B cell (primary cell): ENCODE data around the gene WNT9A. TPM values are rescaled to one million over a fixed set of nuclear protein-coding genes. Genes with fewer than 3 reads are reported as not detected.

Experiments
- ATAC-seq: fragments of 200-7000 bp; cut with Tn5 transposase; one replicate; pipeline ENCODE4 v1.10.0; 2021; ENCODE audit warnings: low read depth, mild to moderate bottlenecking, moderate number of reproducible peaks, moderate library complexity
- CTCF ChIA-PET: fragments of 350-600 bp; sonication (Branson Sonifier 250); formaldehyde crosslinking; loops from one replicate; lab custom pipeline; 2021; ENCODE audit warnings: antibody characterized with exemption, inconsistent platforms; lab: Charles Lee
- POLR2A ChIA-PET: fragments of 350-600 bp; sonication (Branson Sonifier 250); formaldehyde crosslinking; loops from one replicate; lab custom pipeline; 2021; ENCODE audit warnings: antibody characterized with exemption; lab: Charles Lee
- DNase-seq: peaks from one replicate; pipeline ENCODE4 v3.0.0; 2013
- H2AFZ ChIP-seq: 2 replicates; pipeline ENCODE4 v1.6.1; 2012; ENCODE audit warnings: mild to moderate bottlenecking, low read depth, low read length; ENCODE audit not compliant: insufficient read depth, poor library complexity, severe bottlenecking
- H3K27ac ChIP-seq, 2 donors: 1 replicate in 1 of 2; 2 replicates in 1 of 2; pipeline ENCODE4 v1.5.1; 2012 to 2013; ENCODE audit warnings: low read length in 2 of 2, mild to moderate bottlenecking in 2 of 2, moderate library complexity in 1 of 2
- H3K27me3 ChIP-seq, 4 experiments: fragments of 200-600 bp in 1 of 4; sonication (generic) in 1 of 4; replicated peaks in 1 of 4; 1 replicate in 2 of 4; 2 replicates in 2 of 4; pipeline versions ENCODE4 v1.6.1 to v1.7.0; 2013 to 2016; ENCODE audit warnings: low read length in 3 of 4, mild to moderate bottlenecking in 2 of 4, mixed read lengths in 1 of 4, moderate library complexity in 1 of 4; ENCODE audit not compliant: insufficient read depth in 4 of 4, control insufficient read depth in 3 of 4; ENCODE audit errors: control extremely low read depth in 1 of 4
- H3K36me3 ChIP-seq, 2 experiments: replicated peaks in 1 of 2; 1 replicate in 1 of 2; 2 replicates in 1 of 2; pipeline versions ENCODE4 v1.6.1 to v1.7.1; 2013; ENCODE audit warnings: low read length in 1 of 2; ENCODE audit not compliant: insufficient read depth in 2 of 2, control insufficient read depth in 1 of 2; ENCODE audit errors: control extremely low read depth in 1 of 2, extremely low read depth in 1 of 2
- H3K4me1 ChIP-seq, 2 donors: fragments of 200-600 bp in 1 of 2; sonication (generic) in 1 of 2; 1 replicate in 1 of 2; 2 replicates in 1 of 2; pipeline versions ENCODE4 v1.5.1 to v1.6.1; 2013 to 2017; ENCODE audit warnings: low read length in 2 of 2; ENCODE audit not compliant: control insufficient read depth in 2 of 2, insufficient read depth in 2 of 2
- H3K4me2 ChIP-seq: replicated peaks from 2 replicates; pipeline ENCODE3; 2012; ENCODE audit warnings: mild to moderate bottlenecking, low read depth, low read length; ENCODE audit not compliant: poor library complexity, severe bottlenecking
- H3K4me3 ChIP-seq, 5 experiments: fragments of 200-600 bp in 1 of 5; sonication (generic) in 1 of 5; 1 replicate in 3 of 5; 2 replicates in 2 of 5; pipeline versions ENCODE4 v1.5.1 to v1.7.0; 2011 to 2016; ENCODE audit warnings: low read length in 4 of 5, mild to moderate bottlenecking in 4 of 5, low read depth in 2 of 5, control low read depth in 1 of 5, moderate library complexity in 1 of 5; ENCODE audit not compliant: insufficient read depth in 1 of 5; ENCODE audit errors: control extremely low read depth in 1 of 5, extremely low read depth in 1 of 5
- H3K79me2 ChIP-seq: fragments of 200-600 bp; sonication (generic); one replicate; pipeline ENCODE4 v1.6.0; 2016; ENCODE audit warnings: low read length; ENCODE audit not compliant: control insufficient read depth, insufficient read depth
- H3K9ac ChIP-seq: fragments of 200-600 bp; sonication (generic); 2 replicates; pipeline ENCODE4 v1.6.1; 2017; ENCODE audit warnings: mild to moderate bottlenecking, low read length, moderate library complexity
- H3K9me3 ChIP-seq, 3 donors: one replicate each; pipeline versions ENCODE4 v1.6.1 to v1.7.1; 2013; ENCODE audit warnings: low read length in 2 of 3; ENCODE audit not compliant: control insufficient read depth in 2 of 3, insufficient read depth in 1 of 3; ENCODE audit errors: control extremely low read depth in 1 of 3
- H4K20me1 ChIP-seq: 2 replicates; pipeline ENCODE4 v1.6.0; 2012; ENCODE audit warnings: mild to moderate bottlenecking, low read length; ENCODE audit not compliant: insufficient read depth, control insufficient read depth, poor library complexity, severe bottlenecking
- H3K27ac Mint-ChIP-seq: one replicate; pipeline ENCODE4 v1.8.0; 2021; ENCODE audit warnings: mixed read lengths
- H3K27me3 Mint-ChIP-seq: one replicate; pipeline ENCODE4 v1.8.0; 2021; ENCODE audit warnings: mixed read lengths
- H3K4me1 Mint-ChIP-seq: one replicate; pipeline ENCODE4 v1.8.0; 2021; ENCODE audit warnings: mixed read lengths
- H3K4me3 Mint-ChIP-seq: one replicate; pipeline ENCODE4 v1.8.0; 2021; ENCODE audit warnings: mixed read lengths
- H3K9me3 Mint-ChIP-seq: one replicate; pipeline ENCODE4 v1.8.0; 2022; ENCODE audit warnings: mixed read lengths; ENCODE audit not compliant: insufficient read depth
- CTCF ChIP-seq: fragments of 200-600 bp; IDR thresholded peaks from one replicate; pipeline ENCODE4 v1.8.0; 2022; ENCODE audit warnings: antibody characterized with exemption, mild to moderate bottlenecking
- EZH2 ChIP-seq: IDR thresholded peaks from 2 replicates; pipeline ENCODE4 v1.6.1; 2012; ENCODE audit warnings: borderline replicate concordance, low read depth, mild to moderate bottlenecking, moderate library complexity, low read length; ENCODE audit not compliant: insufficient read depth, poor library complexity, severe bottlenecking
- WGBS: methylation state at CpG from one replicate; pipeline ENCODE4 v1.1.5; 2013; ENCODE audit warnings: missing lambda C conversion rate; ENCODE audit not compliant: insufficient coverage; 5-methylcytosine and 5-hydroxymethylcytosine counted together
- intact Hi-C: fragments of 100-400 bp; cut with micrococcal nuclease; formaldehyde crosslinking; loops from one replicate; pipeline ENCODE4 v1.10.0; 2022
- polyA plus RNA-seq: library from polyadenylated mRNA; depleted of rRNA; stranded (reverse); fragments of >200 nt; gene quantifications from 2 replicates; pipeline ENCODE4 v1.2.3, GENCODE V29; 2012
- total RNA-seq, 2 donors: library from RNA; stranded (reverse); fragments of 120-200 nt in 1 of 2; gene quantifications; 1 replicate in 1 of 2; 2 replicates in 1 of 2; pipeline versions ENCODE4 v1.2.3 to v1.2.4, GENCODE V29; 2013 to 2022

The WNT9A gene
- total and polyA plus RNA-seq, 2 donors (not counting 1 experiment from before 2014, with no cell fraction given): 0.04 TPM; not detected in 1

GRCh38 chr1:227901239-227901905, 46.4 kb downstream of the WNT9A start:
- TF ChIP-seq EZH2: no peak
- TF ChIP-seq CTCF: no peak
- intact Hi-C loops: no loop called here
- ChIA-PET POLR2A (no interaction called here), CTCF (no interaction called here)
- Histone ChIP-seq H3K27ac (no peak overlapping the region), H3K27me3 (no peaks in the 10 kb centered on the region), H2AFZ (no peak overlapping the region), H3K79me2 (no peaks in the 10 kb centered on the region), H3K9me3 (no peaks in the 10 kb centered on the region), H3K9ac (no peak overlapping the region), H3K4me1 (no peaks in the 10 kb centered on the region), H4K20me1 (no peaks in the 10 kb centered on the region), H3K4me3 (no peak overlapping the region), H3K4me2 (no peak overlapping the region), H3K36me3 (no peaks in the 10 kb centered on the region)
- H3K4me1 Mint-ChIP-seq: no peaks in the 10 kb centered on the region
- H3K4me3 Mint-ChIP-seq: no peak overlapping the region
- ATAC-seq (no peak), DNase-seq (no peak)
- H3K9me3 Mint-ChIP-seq: no peaks in the 10 kb centered on the region
- H3K27me3 Mint-ChIP-seq: no peaks in the 10 kb centered on the region
- H3K27ac Mint-ChIP-seq: no peak overlapping the region
- 94% methylated on average over 13 of the region's 13 CpGs for WGBS

- H3K4me3 ChIP-seq: no peak overlapping the region
- no peaks in the 10 kb centered on the region for H3K9me3 ChIP-seq
- Mint-ChIP-seq H3K4me3 (no peak overlapping the region), H3K9me3 (no peaks in the 10 kb centered on the region), H3K27me3 (no peaks in the 10 kb centered on the region), H3K27ac (no peak overlapping the region), H3K4me1 (no peaks in the 10 kb centered on the region)
- WGBS: 85% methylated on average over 13 of the region's 13 CpGs
- H4K20me1 ChIP-seq: no peaks in the 10 kb centered on the region
- ChIA-PET CTCF (no interaction called here), POLR2A (no interaction called here)
- H3K4me2 ChIP-seq: no peak overlapping the region
- TF ChIP-seq CTCF: no peak
- TF ChIP-seq EZH2: no peak
- H3K9ac ChIP-seq: no peak overlapping the region
- intact Hi-C loops: no loop called here
- no peaks in the 10 kb centered on the region for H3K79me2 ChIP-seq
- H2AFZ ChIP-seq: no peak overlapping the region
- no peaks in the 10 kb centered on the region for H3K36me3 ChIP-seq
- ATAC-seq: no peak
- no peak overlapping the region for H3K27ac ChIP-seq
- DNase-seq: no peak
- no peaks in the 10 kb centered on the region for H3K4me1 ChIP-seq
- no peaks in the 10 kb centered on the region for H3K27me3 ChIP-seq
Observed at GRCh38 chr1:227900571-227901051, 47.1 kb downstream of the WNT9A start.
